BLaER1 (cell line): ENCODE measurements around the gene GPR63.

Experiments used
- H3K27ac ChIP-seq: shearing (Covaris generic); formaldehyde crosslinking; 2 replicates; pipeline ENCODE4 v1.8.1; 2022
- H3K27me3 ChIP-seq: shearing (Covaris generic); formaldehyde crosslinking; 2 replicates; pipeline ENCODE4 v1.8.1; 2022
- H3K36me3 ChIP-seq: shearing (Covaris generic); formaldehyde crosslinking; 2 replicates; pipeline ENCODE4 v1.8.1; 2022
- H3K4me1 ChIP-seq: shearing (Covaris generic); formaldehyde crosslinking; 2 replicates; pipeline ENCODE4 v1.8.1; 2022
- H3K4me2 ChIP-seq: shearing (Covaris generic); formaldehyde crosslinking; 2 replicates; pipeline ENCODE4 v1.8.1; 2022
- H3K4me3 ChIP-seq: shearing (Covaris generic); formaldehyde crosslinking; 2 replicates; pipeline ENCODE4 v1.8.1; 2022
- H3K9ac ChIP-seq: shearing (Covaris generic); formaldehyde crosslinking; 2 replicates; pipeline ENCODE4 v1.8.1; 2022
- H3K9me3 ChIP-seq: shearing (Covaris generic); formaldehyde crosslinking; 2 replicates; pipeline ENCODE4 v1.8.1; 2022
- H4K20me1 ChIP-seq: shearing (Covaris generic); formaldehyde crosslinking; 2 replicates; pipeline ENCODE4 v1.8.1; 2022
- Cebpa-rat ChIP-seq: shearing (Covaris generic); IDR thresholded peaks from 2 replicates; pipeline ENCODE4 v1.8.1; 2022

The GPR63 gene

DNA sequence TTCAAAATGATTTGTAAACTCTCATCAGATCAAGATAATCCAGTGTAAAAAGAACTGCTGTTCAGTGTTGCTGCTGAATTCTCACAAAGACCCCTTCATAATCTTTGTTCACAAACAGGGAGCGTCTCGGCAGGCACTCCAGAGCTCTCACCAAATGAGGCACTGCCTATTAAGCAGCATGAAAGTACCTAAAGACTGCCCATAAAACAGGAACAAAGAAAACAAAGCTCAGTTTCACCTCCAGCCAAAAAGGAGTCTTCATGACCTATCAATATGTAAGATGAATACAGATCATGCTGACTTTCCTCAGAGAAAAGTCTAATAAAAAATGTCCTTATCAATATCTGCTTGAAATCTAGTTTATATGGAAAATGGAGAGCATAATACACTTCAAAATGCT lies 41.8 kb downstream of the GPR63 start:
- H3K9ac ChIP-seq, result no peak overlapping the region
- no peak overlapping the region for H3K4me2 ChIP-seq
- no peaks in the 10 kb centered on the region for H4K20me1 ChIP-seq
- peaks cover 7% of the 10 kb centered on the region; the same call in 1 of the 2 replicates for H3K4me1 ChIP-seq
- peaks cover 27% of the 10 kb centered on the region for H3K36me3 ChIP-seq
- no peak overlapping the region for H3K27ac ChIP-seq
- no peaks in the 10 kb centered on the region for H3K27me3 ChIP-seq
- no peaks in the 10 kb centered on the region for H3K9me3 ChIP-seq
- H3K4me3 ChIP-seq, result no peak overlapping the region
- no peak for TF ChIP-seq Cebpa-rat

GRCh38 chr6:96794980-96795379 lies 42.3 kb downstream of the GPR63 start:
- no peaks in the 10 kb centered on the region for H4K20me1 ChIP-seq
- no peak overlapping the region for H3K27ac ChIP-seq
- peaks cover 7% of the 10 kb centered on the region; the same call in 1 of the 2 replicates for H3K4me1 ChIP-seq
- H3K9me3 ChIP-seq, result no peaks in the 10 kb centered on the region
- peaks cover 27% of the 10 kb centered on the region for H3K36me3 ChIP-seq
- no peak overlapping the region for H3K4me2 ChIP-seq
- TF ChIP-seq Cebpa-rat, result no peak
- H3K4me3 ChIP-seq, result no peak overlapping the region
- no peaks in the 10 kb centered on the region for H3K27me3 ChIP-seq
- H3K9ac ChIP-seq, result no peak overlapping the region

DNA sequence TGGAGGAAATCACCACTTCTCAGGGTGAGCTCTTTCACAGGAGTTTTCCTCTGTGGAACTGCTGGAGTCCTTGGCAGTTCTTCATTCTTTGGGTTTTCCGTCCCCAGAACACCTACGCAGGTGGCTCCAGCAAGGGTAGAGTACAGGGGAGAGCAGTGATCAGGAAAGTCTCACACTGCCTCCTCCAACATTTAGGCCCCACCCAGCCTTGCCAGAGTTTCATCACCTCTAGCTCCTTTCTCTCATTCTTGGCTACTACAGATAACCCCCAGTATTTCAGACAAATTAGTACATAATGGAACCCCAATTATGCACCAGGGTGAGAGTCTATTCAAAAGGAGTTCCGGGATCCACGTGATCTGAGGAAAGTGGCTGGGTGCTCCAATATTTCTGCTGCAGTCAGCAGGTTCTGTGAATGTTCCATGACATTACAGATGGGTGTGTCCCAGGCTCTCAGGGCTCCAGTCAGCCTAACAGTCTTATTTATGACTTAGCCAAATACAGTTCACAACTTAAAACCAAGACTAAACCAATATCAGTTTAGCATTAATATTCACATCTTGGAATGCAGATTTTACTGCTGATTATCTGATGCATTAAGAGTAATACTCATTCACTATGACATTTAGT lies 44.6 kb downstream of the GPR63 start:
- H3K9me3 ChIP-seq, result peaks cover 3% of the 10 kb centered on the region; the same call in 1 of the 2 replicates
- H3K4me1 ChIP-seq, result peaks cover 27% of the 10 kb centered on the region
- peaks cover 10% of the 10 kb centered on the region for H3K36me3 ChIP-seq
- H3K27me3 ChIP-seq, result no peaks in the 10 kb centered on the region
- no peak for TF ChIP-seq Cebpa-rat
- H3K27ac ChIP-seq, result no peak overlapping the region
- no peak overlapping the region for H3K4me3 ChIP-seq
- no peak overlapping the region for H3K4me2 ChIP-seq
- no peak overlapping the region for H3K9ac ChIP-seq
- H4K20me1 ChIP-seq, result no peaks in the 10 kb centered on the region

- H3K4me2 ChIP-seq, result peak overlapping the region; percentile 56; the same call in 1 of the 2 replicates
- no peak overlapping the region for H3K4me3 ChIP-seq
- no peaks in the 10 kb centered on the region for H3K27me3 ChIP-seq
- H4K20me1 ChIP-seq, result no peaks in the 10 kb centered on the region
- no peak overlapping the region for H3K27ac ChIP-seq
- H3K36me3 ChIP-seq, result no peaks in the 10 kb centered on the region
- peaks cover 7% of the 10 kb centered on the region; the same call in 1 of the 2 replicates for H3K9me3 ChIP-seq
- H3K9ac ChIP-seq, result no peak overlapping the region
- peaks cover 42% of the 10 kb centered on the region for H3K4me1 ChIP-seq
- no peak for TF ChIP-seq Cebpa-rat
These were observed 47.4 kb downstream of the GPR63 start for GRCh38 chr6:96789871-96790270.

DNA sequence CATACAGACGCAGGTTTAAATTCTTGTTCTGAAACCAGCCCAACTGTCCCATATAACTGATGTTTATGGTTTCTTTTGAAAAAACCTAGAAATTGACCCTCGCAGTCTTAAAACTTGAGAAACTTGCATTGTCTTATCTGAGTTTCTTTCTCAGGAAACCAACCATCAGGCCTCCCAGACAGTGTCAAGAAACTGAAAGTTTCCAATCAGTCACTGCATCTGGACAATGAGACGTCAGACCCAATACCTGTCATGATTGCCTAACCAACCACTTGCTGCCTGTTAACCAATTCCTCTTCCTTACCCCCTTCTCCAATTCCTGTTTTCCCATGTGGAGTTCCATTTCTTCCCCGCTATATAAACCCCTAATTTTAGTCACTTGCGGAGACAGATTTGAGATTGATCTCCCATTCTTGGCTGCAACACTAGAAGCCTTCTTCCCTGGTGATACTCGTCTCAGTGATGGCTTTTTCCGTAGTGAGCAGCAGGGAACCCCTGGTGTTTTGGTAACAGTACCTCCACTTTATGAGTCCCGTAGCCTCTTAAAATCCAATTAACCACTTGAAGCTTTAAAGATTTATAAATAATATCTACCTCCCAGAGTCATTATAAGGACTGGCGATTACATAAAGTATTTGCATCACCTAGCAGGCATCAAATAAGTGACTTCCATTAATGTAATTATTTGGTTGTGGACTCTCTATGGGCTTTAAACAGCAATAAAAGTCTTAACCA lies 49.3 kb downstream of the GPR63 start:
- no peaks in the 10 kb centered on the region for H3K27me3 ChIP-seq
- peak overlapping the region; percentile 56 for H3K4me2 ChIP-seq
- H3K9ac ChIP-seq, result no peak overlapping the region
- H4K20me1 ChIP-seq, result no peaks in the 10 kb centered on the region
- no peak overlapping the region for H3K27ac ChIP-seq
- H3K36me3 ChIP-seq, result no peaks in the 10 kb centered on the region
- peaks cover 39% of the 10 kb centered on the region for H3K4me1 ChIP-seq
- H3K9me3 ChIP-seq, result peaks cover 7% of the 10 kb centered on the region; the same call in 1 of the 2 replicates
- no peak for TF ChIP-seq Cebpa-rat
- H3K4me3 ChIP-seq, result no peak overlapping the region

DNA sequence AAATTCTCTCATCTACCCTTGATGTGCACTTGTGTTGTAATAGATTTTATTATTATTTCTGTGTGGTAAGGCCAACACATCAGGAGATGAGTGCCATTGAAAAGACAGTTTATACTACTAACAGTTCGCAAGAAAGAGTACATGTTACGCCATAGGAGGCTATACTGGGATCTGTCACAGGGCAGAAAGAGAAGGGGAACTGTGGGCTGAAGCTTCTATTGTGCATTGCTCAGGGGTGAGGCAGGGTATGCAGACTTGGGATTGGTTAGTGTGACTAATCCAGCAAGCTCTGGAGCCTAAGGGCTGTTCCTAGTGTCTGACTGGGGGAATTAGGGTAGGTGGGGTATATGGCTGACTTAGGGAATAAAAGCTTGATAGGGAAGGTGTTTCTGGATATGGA lies 50.9 kb downstream of the GPR63 start:
- peak overlapping the region; percentile 56 for H3K4me2 ChIP-seq
- H3K27me3 ChIP-seq, result no peaks in the 10 kb centered on the region
- no peaks in the 10 kb centered on the region for H4K20me1 ChIP-seq
- no peak for TF ChIP-seq Cebpa-rat
- no peaks in the 10 kb centered on the region for H3K36me3 ChIP-seq
- no peak overlapping the region for H3K9ac ChIP-seq
- H3K9me3 ChIP-seq, result peaks cover 7% of the 10 kb centered on the region; the same call in 1 of the 2 replicates
- H3K4me3 ChIP-seq, result no peak overlapping the region
- H3K4me1 ChIP-seq, result peaks cover 39% of the 10 kb centered on the region
- no peak overlapping the region for H3K27ac ChIP-seq

GRCh38 chr6:96784650-96785049 lies 52.6 kb downstream of the GPR63 start:
- no peaks in the 10 kb centered on the region for H3K27me3 ChIP-seq
- H3K9ac ChIP-seq, result no peak overlapping the region
- H4K20me1 ChIP-seq, result no peaks in the 10 kb centered on the region
- no peak overlapping the region for H3K4me3 ChIP-seq
- no peak for TF ChIP-seq Cebpa-rat
- peaks cover 7% of the 10 kb centered on the region; the same call in 1 of the 2 replicates for H3K9me3 ChIP-seq
- H3K4me1 ChIP-seq, result peaks cover 39% of the 10 kb centered on the region
- H3K27ac ChIP-seq, result no peak overlapping the region
- H3K4me2 ChIP-seq, result no peak overlapping the region
- H3K36me3 ChIP-seq, result no peaks in the 10 kb centered on the region

DNA sequence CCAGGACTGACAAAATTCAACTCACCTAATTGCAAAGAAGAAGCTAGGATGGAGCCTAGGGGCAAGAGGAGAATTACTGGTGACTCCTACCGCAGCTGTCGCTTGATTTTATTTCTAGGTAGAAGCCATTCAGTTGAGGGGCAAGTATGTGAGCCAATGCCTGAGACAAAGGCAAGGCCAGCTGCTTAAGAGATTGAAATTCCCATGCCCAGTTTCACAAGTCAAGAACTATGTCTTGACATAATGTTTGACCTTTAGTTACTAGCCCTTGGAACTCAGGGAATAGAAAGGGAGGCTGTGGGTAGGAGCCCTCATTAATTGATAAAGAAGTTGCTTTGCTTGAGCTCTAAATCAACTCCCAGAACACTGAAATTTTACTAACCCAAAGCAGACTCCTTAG lies 54.0 kb downstream of the GPR63 start:
- no peak overlapping the region for H3K9ac ChIP-seq
- H3K9me3 ChIP-seq, result peaks cover 7% of the 10 kb centered on the region; the same call in 1 of the 2 replicates
- H3K4me3 ChIP-seq, result no peak overlapping the region
- no peaks in the 10 kb centered on the region for H4K20me1 ChIP-seq
- peaks cover 26% of the 10 kb centered on the region for H3K4me1 ChIP-seq
- no peaks in the 10 kb centered on the region for H3K27me3 ChIP-seq
- TF ChIP-seq Cebpa-rat, result no peak
- no peak overlapping the region for H3K27ac ChIP-seq
- no peak overlapping the region for H3K4me2 ChIP-seq
- no peaks in the 10 kb centered on the region for H3K36me3 ChIP-seq

DNA sequence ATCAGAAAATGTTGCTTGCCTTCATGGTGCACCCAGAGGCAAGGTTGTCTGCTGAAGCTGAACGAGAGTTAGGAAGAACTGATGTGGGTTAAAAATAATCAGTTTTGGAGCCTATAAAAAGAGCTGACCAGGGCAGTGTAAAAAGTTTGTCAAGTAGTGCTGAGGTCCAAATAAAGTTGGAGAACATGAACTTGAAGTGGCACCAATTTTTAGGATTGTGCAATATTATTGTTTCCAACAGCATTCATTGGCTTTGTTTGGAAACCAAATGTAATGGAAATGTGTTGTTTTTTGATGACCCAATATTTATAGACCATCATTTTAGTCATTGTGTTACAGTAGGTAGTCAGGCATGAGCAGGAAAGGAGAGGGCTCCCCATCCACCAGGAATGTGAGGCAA lies 55.7 kb downstream of the GPR63 start:
- no peak overlapping the region for H3K4me3 ChIP-seq
- no peak overlapping the region for H3K27ac ChIP-seq
- no peak overlapping the region for H3K9ac ChIP-seq
- H3K9me3 ChIP-seq, result no peaks in the 10 kb centered on the region
- 0 out of 2 replicates have a peak, but pooled peaks have one; percentile 56 for TF ChIP-seq Cebpa-rat
- no peak overlapping the region for H3K4me2 ChIP-seq
- peaks cover 8% of the 10 kb centered on the region for H3K4me1 ChIP-seq
- H3K27me3 ChIP-seq, result no peaks in the 10 kb centered on the region
- no peaks in the 10 kb centered on the region for H3K36me3 ChIP-seq
- H4K20me1 ChIP-seq, result no peaks in the 10 kb centered on the region

DNA sequence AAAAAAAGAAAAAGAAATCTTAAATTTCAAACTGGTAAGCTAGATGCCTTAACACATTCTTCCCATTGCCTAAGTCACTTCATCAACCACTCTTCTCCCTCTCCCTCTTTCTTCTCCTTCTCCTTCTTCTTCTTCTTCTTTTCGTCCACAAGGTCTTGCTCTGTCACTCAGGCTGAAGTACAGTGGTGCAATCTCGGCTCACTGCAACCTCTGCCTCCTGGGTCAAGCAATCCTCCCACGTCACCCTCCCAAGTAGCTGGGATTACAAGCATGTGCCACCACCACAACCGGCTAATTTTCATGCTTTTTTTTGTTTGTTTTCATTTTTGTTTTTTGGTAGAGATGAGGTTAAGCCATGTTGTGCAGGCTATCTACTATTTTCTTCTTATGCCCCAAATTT lies 60.2 kb downstream of the GPR63 start:
- Histone ChIP-seq H3K9ac (no peak overlapping the region), H3K4me3 (no peak overlapping the region), H4K20me1 (no peaks in the 10 kb centered on the region), H3K4me2 (no peak overlapping the region), H3K36me3 (no peaks in the 10 kb centered on the region), H3K27me3 (no peaks in the 10 kb centered on the region), H3K9me3 (no peaks in the 10 kb centered on the region), H3K27ac (no peak overlapping the region), H3K4me1 (no peaks in the 10 kb centered on the region)
- TF ChIP-seq Cebpa-rat, result no peak
